ENCODE results near the gene MIF4GD.

Gene MIF4GD

GRCh38 chr17:75232786-75233185, 38.2 kb downstream of the MIF4GD start:
- no peak for DNase-seq (ENCODE audit: low read depth)

- DNase-seq (ENCODE audit: low read depth) = no peak
Measured at GRCh38 chr17:75231741-75232464, 39.1 kb downstream of the MIF4GD start.

DNA sequence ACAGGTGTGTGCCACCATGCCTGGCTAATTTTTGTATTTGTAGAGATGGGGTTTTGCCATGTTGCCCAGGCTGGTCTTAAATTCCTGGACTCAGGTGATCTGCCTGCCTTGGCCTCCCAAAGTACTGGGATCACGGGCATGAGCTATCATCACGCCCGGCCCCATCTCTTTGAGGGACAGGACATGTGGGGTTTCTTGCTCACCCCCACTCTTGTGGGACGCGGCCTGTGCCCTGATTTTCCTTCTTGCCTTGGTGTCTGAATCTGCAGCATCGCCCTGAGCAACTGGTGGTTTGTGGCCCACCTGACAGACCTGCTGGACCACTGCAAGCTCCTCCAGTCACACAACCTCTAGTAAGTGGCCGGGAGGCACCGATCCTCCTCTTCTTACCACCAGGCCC, 40.0 kb downstream of the MIF4GD start:
- no peak for DNase-seq (ENCODE audit: low read depth)

- DNase-seq (ENCODE audit: low read depth) = no peak
Measured at GRCh38 chr17:75228847-75229246, 42.2 kb downstream of the MIF4GD start.

- no peak for DNase-seq (ENCODE audit: low read depth)
Measured at GRCh38 chr17:75228305-75228704, 42.7 kb downstream of the MIF4GD start.

- no peak for DNase-seq (ENCODE audit: low read depth)
Measured at GRCh38 chr17:75227729-75228128, 43.3 kb downstream of the MIF4GD start.

DNA sequence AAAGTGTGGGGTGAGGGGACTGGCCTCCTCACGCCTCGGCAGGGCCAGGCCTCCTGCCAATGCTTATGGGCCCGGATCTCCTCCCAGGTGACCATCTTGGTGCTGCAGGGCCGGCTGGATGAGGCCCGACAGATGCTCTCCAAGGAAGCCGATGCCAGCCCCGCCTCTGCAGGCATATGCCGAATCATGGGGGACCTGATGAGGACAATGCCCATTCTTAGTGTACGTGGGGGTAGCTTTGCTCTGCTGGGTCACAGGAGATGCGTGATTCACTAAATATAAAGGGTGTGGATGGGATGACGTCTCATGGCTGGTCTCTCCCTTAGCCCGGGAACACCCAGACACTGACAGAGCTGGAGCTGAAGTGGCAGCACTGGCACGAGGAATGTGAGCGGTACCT, 46.0 kb downstream of the MIF4GD start:
- DNase-seq (ENCODE audit: low read depth) = no peak

GRCh38 chr17:75219815-75220214, 51.2 kb downstream of the MIF4GD start:
- DNase-seq (ENCODE audit: low read depth) = no peak

DNA sequence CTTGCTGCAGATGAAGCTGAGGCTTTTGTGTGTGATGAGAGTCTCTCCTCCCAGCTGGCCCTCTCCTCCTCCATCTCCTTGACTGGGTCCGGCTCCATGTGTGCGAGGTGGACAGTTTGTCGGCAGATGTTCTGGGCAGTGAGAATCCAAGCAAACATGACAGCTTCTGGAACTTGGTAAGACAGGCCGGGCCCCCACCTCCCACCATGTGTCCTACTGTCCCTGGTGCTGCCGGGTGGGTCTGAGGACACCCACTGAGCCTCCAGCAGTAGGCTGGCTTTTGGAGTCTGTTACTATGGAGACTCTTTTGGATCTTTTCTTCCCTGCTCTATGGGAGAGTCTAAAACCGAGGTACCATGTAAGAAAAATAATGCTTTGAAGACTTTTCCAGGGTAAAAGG, 52.9 kb downstream of the MIF4GD start:
- DNase-seq (ENCODE audit: low read depth) = no peak
